Panc1 (cell line): ENCODE measurements around the gene GRIN2D. TPM values are rescaled to one million over a fixed set of nuclear protein-coding genes. Genes with fewer than 3 reads are reported as not detected.

Source experiments
- total RNA-seq: library from RNA; stranded (reverse); gene quantifications from one replicate; pipeline ENCODE4 v1.2.1, GENCODE V29; 2021; ENCODE audit not compliant: unreplicated experiment

GRIN2D gene
- total RNA-seq, 1 experiment from 2014 or later = 6.2 TPM

Other genes with a start within 250 kb of the GRIN2D start
- 41.3 TPM for gene LIG1, start 223.3 kb upstream of the GRIN2D start, total RNA-seq
- 6.8 TPM for gene ZSWIM9, start 223.0 kb upstream of the GRIN2D start, total RNA-seq
- gene CARD8, start 137.8 kb upstream of the GRIN2D start, total RNA-seq = 19.9 TPM
- gene ZNF114, start 123.6 kb upstream of the GRIN2D start, total RNA-seq = 2.9 TPM
- gene EMP3, start 68.1 kb upstream of the GRIN2D start, total RNA-seq = 171 TPM
- 6.6 TPM for gene TMEM143, start 29.7 kb upstream of the GRIN2D start, total RNA-seq
- gene SYNGR4, start 29.3 kb upstream of the GRIN2D start, total RNA-seq = 0.39 TPM
- 111 TPM for gene KDELR1, start 2.1 kb upstream of the GRIN2D start, total RNA-seq
- gene GRWD1, start 52.3 kb downstream of the GRIN2D start, total RNA-seq = 56.7 TPM
- 2.9 TPM for gene KCNJ14, start 61.9 kb downstream of the GRIN2D start, total RNA-seq
- 53.4 TPM for gene CYTH2, start 75.7 kb downstream of the GRIN2D start, total RNA-seq
- 10.6 TPM for gene LMTK3, start 118.2 kb downstream of the GRIN2D start, total RNA-seq
- gene SULT2B1, start 158.5 kb downstream of the GRIN2D start, total RNA-seq = 3.6 TPM
- gene SPACA4, start 213.1 kb downstream of the GRIN2D start, total RNA-seq = not detected
- 1.0 TPM for gene FAM83E, start 221.4 kb downstream of the GRIN2D start, total RNA-seq
- 670 TPM for gene RPL18, start 225.5 kb downstream of the GRIN2D start, total RNA-seq
- 19.5 TPM for gene SPHK2, start 225.8 kb downstream of the GRIN2D start, total RNA-seq
- gene DBP, start 243.7 kb downstream of the GRIN2D start, total RNA-seq = 7.4 TPM